Memory B cell (primary cell): ENCODE results near the gene RBFOX1.

ENCODE experiments used
- ATAC-seq: fragments of 150-1000 bp; cut with Tn5 transposase; 2 replicates; pipeline ENCODE4 v1.10.0; 2021; ENCODE audit warnings: low read depth, mild to moderate bottlenecking, moderate library complexity
- DNase-seq, 2 donors: peaks; one replicate each; pipeline ENCODE4 v3.0.0; 2022; ENCODE audit warnings: low spot score in 2 of 2
- H3K27ac Mint-ChIP-seq: one replicate; pipeline ENCODE4 v1.8.0; 2022; ENCODE audit warnings: mild to moderate bottlenecking, moderate library complexity, mixed read lengths
- H3K27me3 Mint-ChIP-seq: one replicate; pipeline ENCODE4 v1.8.0; 2022; ENCODE audit warnings: mixed read lengths
- H3K36me3 Mint-ChIP-seq: one replicate; pipeline ENCODE4 v1.8.0; 2022; ENCODE audit warnings: mild to moderate bottlenecking, mixed read lengths
- H3K4me1 Mint-ChIP-seq: one replicate; pipeline ENCODE4 v1.8.0; 2022; ENCODE audit warnings: mixed read lengths
- H3K4me3 Mint-ChIP-seq: one replicate; pipeline ENCODE4 v1.8.0; 2022; ENCODE audit warnings: mild to moderate bottlenecking, moderate library complexity, mixed read lengths
- H3K9me3 Mint-ChIP-seq: one replicate; pipeline ENCODE4 v1.8.0; 2022; ENCODE audit warnings: mixed read lengths

The RBFOX1 gene

GRCh38 chr16:7709186-7709585, 376.5 kb downstream of the RBFOX1 start:
- no peaks in the 10 kb centered on the region for H3K36me3 Mint-ChIP-seq
- DNase-seq (no peak), ATAC-seq (no peak)
- H3K27me3 Mint-ChIP-seq, result no peaks in the 10 kb centered on the region
- no peaks in the 10 kb centered on the region for H3K4me1 Mint-ChIP-seq
- H3K9me3 Mint-ChIP-seq, result peaks cover 10% of the 10 kb centered on the region
- no peak overlapping the region for H3K27ac Mint-ChIP-seq
- no peak overlapping the region for H3K4me3 Mint-ChIP-seq

DNA sequence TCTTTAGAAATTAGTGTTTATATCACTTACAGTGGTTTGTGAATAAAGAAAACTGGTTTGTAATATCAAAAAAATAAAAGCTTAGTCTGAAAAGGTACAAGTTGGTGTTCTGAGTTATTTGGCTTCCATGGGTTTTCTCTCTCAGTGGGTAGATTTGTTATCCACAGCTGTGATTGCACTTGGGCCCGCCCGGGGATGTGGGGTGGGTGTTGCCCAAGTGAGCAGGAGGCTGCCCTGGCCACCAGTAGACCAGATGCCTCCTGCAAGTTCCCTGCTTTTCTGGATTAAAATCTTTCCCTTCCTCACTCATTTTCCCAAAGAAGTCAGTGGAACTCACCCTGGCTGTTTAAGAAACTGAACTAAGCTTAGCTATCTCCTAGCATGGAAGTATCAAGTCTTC, 380.6 kb downstream of the RBFOX1 start:
- Mint-ChIP-seq H3K4me1 (no peaks in the 10 kb centered on the region), H3K27me3 (no peaks in the 10 kb centered on the region), H3K27ac (no peak overlapping the region), H3K4me3 (no peak overlapping the region), H3K9me3 (peaks cover 7% of the 10 kb centered on the region), H3K36me3 (no peaks in the 10 kb centered on the region)
- ATAC-seq (no peak), DNase-seq (no peak)

- no peak for ATAC-seq
- no peaks in the 10 kb centered on the region for H3K27me3 Mint-ChIP-seq
- H3K4me3 Mint-ChIP-seq, result no peak overlapping the region
- peaks cover 3% of the 10 kb centered on the region for H3K9me3 Mint-ChIP-seq
- no peak for DNase-seq
- H3K27ac Mint-ChIP-seq, result no peak overlapping the region
- H3K36me3 Mint-ChIP-seq, result no peaks in the 10 kb centered on the region
- no peaks in the 10 kb centered on the region for H3K4me1 Mint-ChIP-seq
Measured at GRCh38 chr16:7714775-7715174, 382.1 kb downstream of the RBFOX1 start.

GRCh38 chr16:7716660-7717550, 384.3 kb downstream of the RBFOX1 start:
- H3K9me3 Mint-ChIP-seq, result peaks cover 2% of the 10 kb centered on the region
- no peaks in the 10 kb centered on the region for H3K27me3 Mint-ChIP-seq
- H3K36me3 Mint-ChIP-seq, result no peaks in the 10 kb centered on the region
- H3K27ac Mint-ChIP-seq, result no peak overlapping the region
- no peak for ATAC-seq
- DNase-seq, result no peak
- no peaks in the 10 kb centered on the region for H3K4me1 Mint-ChIP-seq
- H3K4me3 Mint-ChIP-seq, result no peak overlapping the region

GRCh38 chr16:7722761-7723160, 390.1 kb downstream of the RBFOX1 start:
- H3K27me3 Mint-ChIP-seq, result no peaks in the 10 kb centered on the region
- no peak overlapping the region for H3K27ac Mint-ChIP-seq
- H3K36me3 Mint-ChIP-seq, result no peaks in the 10 kb centered on the region
- H3K4me1 Mint-ChIP-seq, result no peaks in the 10 kb centered on the region
- H3K9me3 Mint-ChIP-seq, result no peaks in the 10 kb centered on the region
- no peak overlapping the region for H3K4me3 Mint-ChIP-seq
- no peak for DNase-seq
- ATAC-seq, result no peak

DNA sequence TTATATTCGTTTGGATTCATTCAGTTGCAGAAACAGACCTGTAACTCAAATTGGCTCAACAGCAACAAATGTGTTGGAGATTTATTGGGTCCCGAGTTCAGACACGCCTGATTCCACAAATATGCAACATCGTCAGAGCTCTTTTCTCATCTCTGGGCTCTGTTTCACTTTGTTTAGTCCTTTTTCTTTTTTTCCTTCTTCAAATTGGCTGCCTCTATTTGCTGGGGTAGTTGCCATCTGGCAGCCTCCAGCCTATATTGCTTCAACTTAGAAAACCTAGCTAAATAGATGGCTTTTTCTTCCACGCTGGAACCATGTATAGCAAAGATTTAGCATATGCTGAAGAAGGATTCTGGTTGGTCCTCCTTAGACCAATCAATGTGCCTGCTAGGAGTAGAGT, 398.5 kb downstream of the RBFOX1 start:
- Mint-ChIP-seq H3K36me3 (no peaks in the 10 kb centered on the region), H3K27me3 (no peaks in the 10 kb centered on the region), H3K27ac (no peak overlapping the region)

GRCh38 chr16:7736138-7736665, 403.6 kb downstream of the RBFOX1 start:
- ATAC-seq (no peak), DNase-seq (no peak)
- Mint-ChIP-seq H3K9me3 (peaks cover 7% of the 10 kb centered on the region), H3K27me3 (no peaks in the 10 kb centered on the region), H3K36me3 (no peaks in the 10 kb centered on the region), H3K4me3 (no peak overlapping the region), H3K27ac (no peak overlapping the region), H3K4me1 (no peaks in the 10 kb centered on the region)

More for the DNA sequence above, 398.5 kb downstream of the RBFOX1 start:
- no peak for ATAC-seq
- Mint-ChIP-seq H3K4me3 (no peak overlapping the region), H3K9me3 (peaks cover 7% of the 10 kb centered on the region), H3K4me1 (no peaks in the 10 kb centered on the region)
- DNase-seq, result no peak

- no peak overlapping the region for H3K27ac Mint-ChIP-seq
- H3K9me3 Mint-ChIP-seq, result peaks cover 5% of the 10 kb centered on the region
- ATAC-seq (no peak), DNase-seq (no peak)
- H3K27me3 Mint-ChIP-seq, result no peaks in the 10 kb centered on the region
- no peaks in the 10 kb centered on the region for H3K36me3 Mint-ChIP-seq
- H3K4me1 Mint-ChIP-seq, result peaks cover 2% of the 10 kb centered on the region
- no peak overlapping the region for H3K4me3 Mint-ChIP-seq
Measured at GRCh38 chr16:7742626-7743025, 410.0 kb downstream of the RBFOX1 start.

DNA sequence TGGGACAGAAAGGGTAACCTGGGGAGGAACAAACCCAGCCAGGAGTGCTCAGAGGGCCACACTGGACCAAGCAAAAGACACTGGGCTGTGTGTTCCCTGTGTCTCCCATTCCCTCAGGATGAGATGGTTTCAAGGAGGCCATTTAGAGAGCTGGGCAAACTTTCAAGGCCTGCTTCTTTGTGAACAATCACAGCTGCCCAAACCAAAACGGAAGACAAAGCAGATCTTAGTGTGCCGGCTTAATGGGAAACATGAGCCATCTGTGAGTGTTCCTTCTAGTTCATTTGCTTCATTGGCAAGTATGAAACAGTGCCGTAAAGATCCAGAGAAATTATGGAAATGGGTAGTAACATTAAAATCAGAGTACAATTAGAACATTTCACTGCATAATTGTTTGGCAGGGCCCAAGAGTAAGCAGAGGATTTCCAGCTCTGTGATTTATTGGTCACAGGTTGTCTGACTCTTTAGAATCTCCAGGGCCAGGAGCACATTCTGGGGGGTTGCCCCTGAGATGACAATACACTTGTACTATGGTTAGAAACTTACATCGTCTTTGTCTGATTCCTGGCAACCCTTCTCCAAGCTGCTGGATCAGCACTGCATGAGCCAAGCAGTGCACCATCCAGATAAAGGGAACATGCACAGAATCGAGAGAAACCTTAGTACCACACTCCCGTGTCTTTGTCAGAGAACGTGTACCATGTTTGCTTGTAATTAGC, 412.1 kb downstream of the RBFOX1 start:
- ATAC-seq, result no peak

GRCh38 chr16:7745276-7745675, 412.6 kb downstream of the RBFOX1 start:
- peaks cover 2% of the 10 kb centered on the region for H3K4me1 Mint-ChIP-seq
- peaks cover 7% of the 10 kb centered on the region for H3K9me3 Mint-ChIP-seq
- ATAC-seq (no peak), DNase-seq (no peak)
- peaks cover 1% of the 10 kb centered on the region for H3K27me3 Mint-ChIP-seq
- no peak overlapping the region for H3K27ac Mint-ChIP-seq
- no peak overlapping the region for H3K4me3 Mint-ChIP-seq
- no peaks in the 10 kb centered on the region for H3K36me3 Mint-ChIP-seq

More for the DNA sequence above, 412.1 kb downstream of the RBFOX1 start:
- Mint-ChIP-seq H3K27ac (no peak overlapping the region), H3K4me3 (no peak overlapping the region), H3K9me3 (peaks cover 7% of the 10 kb centered on the region), H3K27me3 (peaks cover 1% of the 10 kb centered on the region), H3K4me1 (peaks cover 2% of the 10 kb centered on the region), H3K36me3 (no peaks in the 10 kb centered on the region)
- no peak for DNase-seq

DNA sequence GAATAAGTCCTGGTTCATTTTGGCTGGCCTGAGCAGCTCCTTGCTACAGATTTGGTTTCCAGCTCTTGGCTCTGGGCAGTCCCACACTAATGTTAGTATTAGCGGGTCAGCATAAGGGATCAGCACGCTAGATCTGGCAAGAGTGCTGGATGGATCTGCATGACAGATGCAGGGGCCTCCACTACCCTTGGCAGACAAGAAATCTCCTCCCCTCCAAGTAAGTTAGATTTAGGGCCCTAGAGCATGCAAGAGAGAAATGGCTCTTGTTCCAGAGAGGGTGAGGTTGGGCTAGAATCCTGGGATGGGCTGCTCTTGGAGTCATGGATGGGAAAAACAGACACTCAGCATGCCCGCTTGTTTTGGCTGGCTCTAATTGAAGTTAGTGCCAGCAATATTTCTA, 414.3 kb downstream of the RBFOX1 start:
- no peak for ATAC-seq
- Mint-ChIP-seq H3K9me3 (peaks cover 4% of the 10 kb centered on the region), H3K4me1 (no peaks in the 10 kb centered on the region), H3K36me3 (no peaks in the 10 kb centered on the region), H3K27me3 (peaks cover 1% of the 10 kb centered on the region), H3K27ac (no peak overlapping the region), H3K4me3 (no peak overlapping the region)
- DNase-seq, result no peak

DNA sequence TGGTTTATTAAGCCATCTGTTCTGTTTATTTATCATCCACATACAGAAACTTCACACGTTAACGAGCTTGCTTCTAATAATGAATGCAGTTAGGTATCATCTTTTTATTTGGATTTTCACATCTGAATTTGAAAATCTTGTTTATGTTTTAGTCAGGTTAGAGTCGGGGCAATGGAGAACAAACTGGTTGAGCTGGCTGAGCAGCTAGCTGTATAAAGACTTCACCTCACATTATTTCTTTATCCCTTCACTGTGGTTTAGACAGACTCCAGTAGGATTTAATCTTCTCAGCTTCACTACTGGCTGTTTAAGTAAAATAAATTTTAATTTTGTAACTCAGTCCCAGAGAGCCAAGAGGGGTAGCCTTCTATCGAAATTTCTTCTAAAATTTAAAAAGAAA, 415.9 kb downstream of the RBFOX1 start:
- H3K36me3 Mint-ChIP-seq, result no peaks in the 10 kb centered on the region
- peaks cover 4% of the 10 kb centered on the region for H3K9me3 Mint-ChIP-seq
- ATAC-seq, result no peak
- no peaks in the 10 kb centered on the region for H3K4me1 Mint-ChIP-seq
- no peak overlapping the region for H3K4me3 Mint-ChIP-seq
- H3K27ac Mint-ChIP-seq, result no peak overlapping the region
- no peak for DNase-seq
- H3K27me3 Mint-ChIP-seq, result peaks cover 1% of the 10 kb centered on the region

GRCh38 chr16:7755347-7755882, 422.8 kb downstream of the RBFOX1 start:
- H3K4me1 Mint-ChIP-seq, result no peaks in the 10 kb centered on the region
- no peaks in the 10 kb centered on the region for H3K27me3 Mint-ChIP-seq
- DNase-seq (no peak), ATAC-seq (no peak)
- H3K36me3 Mint-ChIP-seq, result no peaks in the 10 kb centered on the region
- peaks cover 3% of the 10 kb centered on the region for H3K9me3 Mint-ChIP-seq
- H3K4me3 Mint-ChIP-seq, result no peak overlapping the region
- no peak overlapping the region for H3K27ac Mint-ChIP-seq
